Stimulated activated CD8-positive, alpha-beta memory T cell treated with anti-CD3 and anti-CD28 coated beads, Interleukin-15, amount 100 ng/mL, for 1 hour (primary cell): ENCODE measurements around the gene ADCY7.

Source experiments
- DNase-seq: peaks from one replicate; pipeline ENCODE4 v3.0.0-alpha.2; 2020; ENCODE audit warnings: low read depth

Gene ADCY7

GRCh38 chr16:50298591-50299507 lies 32.5 kb downstream of the ADCY7 start:
- no peak for DNase-seq

GRCh38 chr16:50299508-50300105 lies 33.3 kb downstream of the ADCY7 start:
- no peak for DNase-seq

- no peak for DNase-seq
Measured at GRCh38 chr16:50300942-50301625, 34.7 kb downstream of the ADCY7 start.

- no peak for DNase-seq
Measured at GRCh38 chr16:50301626-50302471, 35.5 kb downstream of the ADCY7 start.

- DNase-seq: no peak
Measured at GRCh38 chr16:50302472-50303005, 36.2 kb downstream of the ADCY7 start.

- DNase-seq: no peak
Measured at GRCh38 chr16:50303041-50303604, 36.8 kb downstream of the ADCY7 start.

GRCh38 chr16:50303605-50304466 lies 37.5 kb downstream of the ADCY7 start:
- DNase-seq: no peak

GRCh38 chr16:50304467-50305440 lies 38.4 kb downstream of the ADCY7 start:
- no peak for DNase-seq

- DNase-seq: no peak
Measured at GRCh38 chr16:50305441-50306061, 39.2 kb downstream of the ADCY7 start.

- no peak for DNase-seq
Measured at GRCh38 chr16:50306287-50306686, 39.9 kb downstream of the ADCY7 start.

- no peak for DNase-seq
Measured at GRCh38 chr16:50308237-50308965, 42.0 kb downstream of the ADCY7 start.

- no peak for DNase-seq
Measured at GRCh38 chr16:50309156-50309526, 42.8 kb downstream of the ADCY7 start.

GRCh38 chr16:50309527-50310307 lies 43.4 kb downstream of the ADCY7 start:
- DNase-seq: no peak

- no peak for DNase-seq
Measured at GRCh38 chr16:50310308-50311133, 44.2 kb downstream of the ADCY7 start.

- no peak for DNase-seq
Measured at GRCh38 chr16:50311134-50311528, 44.8 kb downstream of the ADCY7 start.

- no peak for DNase-seq
Measured at GRCh38 chr16:50311891-50312501, 45.6 kb downstream of the ADCY7 start.
